Psoas muscle (tissue), 8 donors: ENCODE results near the gene PTPMT1. TPM values are rescaled to one million over a fixed set of nuclear protein-coding genes. Genes with fewer than 3 reads are reported as not detected.
A peak's percentile ranks its signal among the peaks of the same experiment; 100 is the strongest.

Source experiments
- ATAC-seq, 4 donors: fragments of 200-7000 bp; cut with Tn5 transposase; one replicate each; pipeline ENCODE4 v1.9.1; 2020; ENCODE audit warnings: moderate library complexity in 3 of 4, mild to moderate bottlenecking in 2 of 4
- DNase-seq, 2 donors: peaks; one replicate each; pipeline ENCODE4 v3.0.0-alpha.2; 2020
- H3K27ac ChIP-seq: fragments of 200-600 bp; one replicate; pipeline ENCODE4 v1.8.0; 2022
- H3K27me3 ChIP-seq, 3 donors: fragments of 200-600 bp in 1 of 3; one replicate each; pipeline versions ENCODE4 v1.6.1 to v1.8.0; 2013 to 2022; ENCODE audit warnings: low read length in 2 of 3, mild to moderate bottlenecking in 2 of 3, moderate library complexity in 1 of 3; ENCODE audit not compliant: insufficient read depth in 3 of 3
- H3K36me3 ChIP-seq, 2 donors: fragments of 200-600 bp in 1 of 2; one replicate each; pipeline versions ENCODE4 v1.6.1 to v1.8.0; 2013 to 2022; ENCODE audit warnings: low read depth in 1 of 2, mild to moderate bottlenecking in 1 of 2, moderate library complexity in 1 of 2; ENCODE audit not compliant: insufficient read depth in 1 of 2
- H3K4me1 ChIP-seq: fragments of 200-600 bp; one replicate; pipeline ENCODE4 v1.8.0; 2022
- H3K4me3 ChIP-seq: fragments of 200-600 bp; one replicate; pipeline ENCODE4 v1.8.0; 2022; ENCODE audit warnings: mild to moderate bottlenecking
- H3K9me3 ChIP-seq: fragments of 200-600 bp; one replicate; pipeline ENCODE4 v1.8.0; 2022
- WGBS, 3 donors: extraction: QIAGEN DNeasy Blood & Tissue Kit; methylation state at CpG; one replicate each; pipeline versions ENCODE4 v1.1.6 to v1.1.7; 2013; 5-methylcytosine and 5-hydroxymethylcytosine counted together
- intact Hi-C, 2 donors: fragments of 100-400 bp; cut with DNase I; formaldehyde crosslinking; loops; one replicate each; pipeline versions ENCODE4 v1.11.0 to v1.14.2; 2022
- polyA plus RNA-seq, 3 donors: library from polyadenylated mRNA; stranded (reverse); fragments of 200-250 nt; gene quantifications; one replicate each; pipeline ENCODE4 v1.2.3, GENCODE V29; 2013
- total RNA-seq, 4 donors: library from RNA; stranded (reverse); fragmentation: NEBNext Ultra II Directional in 2 of 4; extraction: Animal tissue kit (Norgen Biotek cat#: 25700) in 2 of 4; gene quantifications; one replicate each; pipeline versions ENCODE4 v1.2.1 to v1.2.4, GENCODE V29; 2021 to 2023
- TF ChIP-seq, protein P1 (sequence below): fragments of 200-600 bp; IDR thresholded peaks from one replicate; pipeline ENCODE4 v1.8.0; 2022; ENCODE audit warnings: antibody characterized with exemption
- donor health status: healthy with polysubstance abuse.
- donor health status: DM: no; HTN: no; CAD: no; lungs with moderate emphysema.
- donor health status: Bipolar disorder and iron deficiency.
- donor health status: healthy.
- donor health status: DM: yes; HTN: yes; CAD: no.
- donor health status: DM: no; HTN: no; CAD: no.
- donor health status: DM: no; HTN: no; CAD: no.
- donor health status: DM: yes; HTN: yes; CAD: no.

PTPMT1 gene
- total and polyA plus RNA-seq, 7 donors: 20.9 to 40.3 (median 34.5) TPM

DNA sequence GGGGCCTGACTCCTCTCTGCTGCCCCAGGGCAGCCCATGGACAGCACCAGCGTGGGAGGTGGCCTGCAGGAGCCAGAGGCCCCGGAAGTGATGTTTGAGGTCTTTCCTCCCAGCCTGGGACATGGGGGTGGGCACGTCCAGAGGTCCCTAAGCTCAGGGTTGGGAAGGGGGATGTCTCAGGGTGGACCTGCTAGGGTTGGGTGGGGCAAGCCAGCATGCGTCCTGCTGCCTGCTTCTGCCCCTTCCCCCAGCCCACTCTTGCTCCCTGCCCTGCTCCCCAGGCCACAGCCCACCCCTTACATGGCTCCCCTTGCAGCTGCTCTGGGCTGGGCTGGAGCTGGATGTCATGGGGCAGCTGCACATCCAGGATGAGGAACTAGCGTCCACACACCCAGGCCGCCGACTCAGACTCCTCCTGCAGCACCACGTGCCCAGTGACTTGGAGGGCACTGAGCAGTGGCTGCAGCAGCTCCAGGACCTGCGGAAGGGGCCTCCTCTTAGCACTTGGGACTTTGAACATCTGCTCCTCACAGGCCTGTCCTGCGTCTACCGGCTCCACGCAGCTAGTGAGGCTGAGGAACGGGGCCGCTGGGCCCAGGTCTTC is 22.4 kb downstream of the PTPMT1 start:
- no peaks in the 10 kb centered on the region for H3K9me3 ChIP-seq
- ATAC-seq: peak in 3 of 4 donors; percentile 23 to 35 (median 35)
- DNase-seq: peak; percentile 59 to 77
- TF ChIP-seq, protein P1, sequence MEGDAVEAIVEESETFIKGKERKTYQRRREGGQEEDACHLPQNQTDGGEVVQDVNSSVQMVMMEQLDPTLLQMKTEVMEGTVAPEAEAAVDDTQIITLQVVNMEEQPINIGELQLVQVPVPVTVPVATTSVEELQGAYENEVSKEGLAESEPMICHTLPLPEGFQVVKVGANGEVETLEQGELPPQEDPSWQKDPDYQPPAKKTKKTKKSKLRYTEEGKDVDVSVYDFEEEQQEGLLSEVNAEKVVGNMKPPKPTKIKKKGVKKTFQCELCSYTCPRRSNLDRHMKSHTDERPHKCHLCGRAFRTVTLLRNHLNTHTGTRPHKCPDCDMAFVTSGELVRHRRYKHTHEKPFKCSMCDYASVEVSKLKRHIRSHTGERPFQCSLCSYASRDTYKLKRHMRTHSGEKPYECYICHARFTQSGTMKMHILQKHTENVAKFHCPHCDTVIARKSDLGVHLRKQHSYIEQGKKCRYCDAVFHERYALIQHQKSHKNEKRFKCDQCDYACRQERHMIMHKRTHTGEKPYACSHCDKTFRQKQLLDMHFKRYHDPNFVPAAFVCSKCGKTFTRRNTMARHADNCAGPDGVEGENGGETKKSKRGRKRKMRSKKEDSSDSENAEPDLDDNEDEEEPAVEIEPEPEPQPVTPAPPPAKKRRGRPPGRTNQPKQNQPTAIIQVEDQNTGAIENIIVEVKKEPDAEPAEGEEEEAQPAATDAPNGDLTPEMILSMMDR: no peak
- H3K4me3 ChIP-seq: no peak overlapping the region
- H3K27ac ChIP-seq: no peak overlapping the region
- H3K27me3 ChIP-seq: peaks cover 0 to 34% (median 9%) of the 10 kb centered on the region in 3 donors
- H3K36me3 ChIP-seq: peaks cover 8 to 29% of the 10 kb centered on the region in 2 donors
- WGBS, 3 donors: 41 to 56% (median 48%) methylated on average over 11 to 14 of the region's 14 CpGs
- intact Hi-C loops: no loop called here
- no peaks in the 10 kb centered on the region for H3K4me1 ChIP-seq

DNA sequence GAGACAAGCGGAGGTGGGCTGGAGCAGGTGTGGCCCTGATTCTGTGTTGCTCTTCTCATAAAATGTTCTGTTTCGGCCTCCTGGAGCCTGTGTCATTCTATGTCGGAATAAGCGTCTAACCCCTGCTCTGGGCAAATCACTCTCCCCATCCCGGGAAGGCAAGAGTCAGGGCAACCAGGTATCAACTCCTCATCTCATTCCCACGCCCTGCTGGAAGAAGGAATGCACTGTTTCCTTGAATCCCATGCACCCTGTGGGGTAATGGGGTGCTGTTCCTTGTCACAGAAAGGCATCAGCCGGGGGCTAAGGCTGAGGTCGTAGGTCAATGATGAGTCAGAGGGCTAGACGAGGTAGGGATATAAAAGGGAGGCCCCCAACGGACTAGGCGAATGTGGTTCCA is 23.7 kb downstream of the PTPMT1 start:
- Histone ChIP-seq H3K27ac (no peak overlapping the region), H3K9me3 (no peaks in the 10 kb centered on the region), H3K36me3 (peaks cover under 1 to 16% of the 10 kb centered on the region in 2 donors), H3K4me3 (peak overlapping the region; percentile 53), H3K4me1 (no peaks in the 10 kb centered on the region), H3K27me3 (peaks cover 0 to 47% (median 19%) of the 10 kb centered on the region in 3 donors)
- intact Hi-C loops: no loop called here
- DNase-seq: no peak
- TF ChIP-seq, protein P1: no peak
- ATAC-seq: no peak
- WGBS, 3 donors: 78 to 89% (median 83%) methylated on average over 11 of the region's 11 CpGs

DNA sequence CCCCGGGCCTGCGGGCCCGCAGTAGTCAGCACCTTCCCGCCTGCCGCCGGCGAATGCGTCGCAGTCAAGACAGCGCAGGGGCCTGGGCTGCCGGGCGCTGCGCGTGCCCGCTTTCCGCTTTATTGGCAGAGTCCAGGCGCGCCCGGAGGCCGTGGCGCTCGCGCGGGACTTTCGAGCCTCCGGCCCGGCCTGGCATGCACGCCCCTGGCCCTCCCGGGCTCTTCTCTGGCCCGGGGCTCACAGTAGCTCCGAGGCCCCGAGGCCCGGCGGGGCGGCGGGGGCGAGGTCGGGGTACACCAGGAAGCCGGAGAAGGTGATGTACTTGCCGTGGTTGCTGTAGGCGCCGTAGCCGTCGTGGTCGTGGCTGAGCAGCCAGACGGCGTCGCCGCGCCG is 24.2 kb downstream of the PTPMT1 start:
- TF ChIP-seq, protein P1: no peak
- no peaks in the 10 kb centered on the region for H3K9me3 ChIP-seq
- DNase-seq: no peak
- no peaks in the 10 kb centered on the region for H3K4me1 ChIP-seq
- no peak overlapping the region for H3K27ac ChIP-seq
- WGBS, 3 donors: 32 to 37% (median 36%) methylated on average over 44 to 51 of the region's 51 CpGs
- ATAC-seq: peak in 1 of 4 donors; percentile 38
- peak overlapping the region; percentile 53 for H3K4me3 ChIP-seq
- intact Hi-C loops: no loop called here
- peaks cover 0 to 51% (median 23%) of the 10 kb centered on the region in 3 donors for H3K27me3 ChIP-seq
- H3K36me3 ChIP-seq: peaks cover 0 to 12% of the 10 kb centered on the region in 2 donors

DNA sequence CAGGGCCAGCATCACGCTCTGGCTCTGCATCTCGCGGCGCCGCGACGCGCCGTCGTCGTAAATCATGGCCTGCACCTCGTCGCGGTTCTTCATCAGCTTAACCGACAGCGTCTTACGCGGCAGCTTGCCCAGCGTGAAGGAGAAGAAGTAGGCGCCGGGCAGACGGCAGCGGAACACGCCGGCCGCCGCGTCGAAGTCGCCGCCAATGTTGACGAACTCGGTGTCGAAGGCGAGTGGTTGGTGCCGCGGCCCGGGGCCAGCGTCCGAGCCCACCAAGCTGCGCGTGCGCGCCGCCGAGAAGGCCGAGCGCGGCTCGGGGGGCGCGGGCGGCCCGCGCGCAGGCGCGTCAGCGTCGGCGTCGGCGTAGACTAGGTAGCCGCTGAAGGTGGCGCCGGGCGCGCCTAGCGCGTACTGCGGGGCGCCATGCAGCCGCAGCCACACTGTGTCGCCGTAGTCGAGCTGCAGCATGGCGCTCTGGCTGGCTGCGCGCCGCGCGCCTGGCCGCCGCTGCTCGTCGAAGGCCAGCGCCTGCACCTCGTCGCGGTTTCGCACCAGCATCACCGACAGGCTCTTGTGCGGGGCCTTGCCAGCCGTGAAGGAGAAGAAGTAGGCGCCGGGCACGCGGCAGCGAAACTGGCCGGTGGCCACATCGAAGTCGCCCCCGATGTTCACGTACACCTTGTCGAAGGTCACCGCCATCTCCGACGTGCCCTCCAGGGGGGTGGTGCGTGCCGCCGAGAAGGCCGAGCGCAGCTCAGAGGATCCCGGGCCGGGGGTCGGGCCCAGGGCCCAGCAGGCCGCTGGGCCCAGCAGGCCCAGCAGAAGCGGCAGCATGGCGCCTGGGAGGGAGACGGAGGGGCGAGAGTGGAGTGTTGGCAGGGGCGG is 24.8 kb downstream of the PTPMT1 start:
- Histone ChIP-seq H3K9me3 (no peaks in the 10 kb centered on the region), H3K4me1 (no peaks in the 10 kb centered on the region), H3K27ac (no peak overlapping the region), H3K27me3 (peaks cover 0 to 53% (median 23%) of the 10 kb centered on the region in 3 donors), H3K36me3 (peaks cover 0 to 5% of the 10 kb centered on the region in 2 donors), H3K4me3 (peak overlapping the region; percentile 53)
- intact Hi-C loops: no loop called here
- DNase-seq (no peak), ATAC-seq (peak in 2 of 4 donors; percentile 8 to 29)
- WGBS, 3 donors: 33 to 35% (median 35%) methylated on average over 108 to 122 of the region's 122 CpGs
- TF ChIP-seq, protein P1: no peak
